ENCODE measurements around the gene CMTM3. TPM values are rescaled to one million over a fixed set of nuclear protein-coding genes. Genes with fewer than 3 reads are reported as not detected.
"Not testable (repeated sequence)": the region's sequence is repeated elsewhere in the genome, so short reads cannot be mapped to it uniquely, and the experiment has no call there.

The CMTM3 gene
- total RNA-seq, 1 donor from 2014 or later, result 115 TPM

DNA sequence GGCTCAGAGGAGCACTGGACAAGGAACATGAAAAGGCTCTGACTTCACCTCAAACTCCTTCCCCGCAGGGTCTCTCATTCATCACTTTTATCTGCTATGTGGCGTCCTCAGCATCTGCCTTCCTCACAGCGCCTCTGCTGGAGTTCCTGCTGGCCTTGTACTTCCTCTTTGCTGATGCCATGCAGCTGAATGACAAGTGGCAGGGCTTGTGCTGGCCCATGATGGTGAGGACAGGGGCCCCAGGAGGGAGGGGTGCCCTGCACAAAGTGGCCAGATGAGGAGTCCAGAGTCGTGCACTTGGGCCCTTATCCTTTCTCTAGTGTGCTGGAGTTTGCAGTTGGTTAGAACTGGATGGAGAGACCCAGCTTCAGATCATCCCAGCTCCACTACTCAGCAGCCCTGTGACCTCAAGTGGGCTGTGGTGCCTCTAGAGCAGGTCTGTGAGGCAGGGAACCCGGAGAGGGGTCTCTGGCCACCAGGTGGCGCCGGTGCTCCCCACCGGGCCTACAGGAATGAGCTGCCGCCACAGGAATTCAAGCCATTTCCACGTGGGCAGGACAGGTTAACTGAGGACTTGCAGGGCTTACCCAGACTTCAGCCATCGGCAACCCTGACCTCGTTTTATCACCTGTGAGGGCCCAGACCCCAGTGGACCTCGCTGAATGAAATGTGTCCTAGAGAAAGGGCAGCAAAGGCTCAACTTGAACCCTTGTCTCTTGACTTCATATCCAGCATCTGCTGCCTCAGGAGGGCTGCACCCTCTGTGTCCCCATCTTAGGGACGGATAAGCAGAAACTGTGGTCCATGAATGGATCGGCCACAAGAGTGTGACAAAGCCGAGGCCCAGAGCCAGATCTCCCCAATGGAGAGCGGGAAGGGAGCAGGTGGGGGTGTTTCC, 4.0 kb downstream of the CMTM3 start:
- intact Hi-C loops (cut with micrococcal nuclease), result loop anchor here (2.0 to 5.0 kb wide), 2 partner anchors 89 to 142 kb away; partner anchors contain the start of genes CMTM4 and DYNC1LI2

DNA sequence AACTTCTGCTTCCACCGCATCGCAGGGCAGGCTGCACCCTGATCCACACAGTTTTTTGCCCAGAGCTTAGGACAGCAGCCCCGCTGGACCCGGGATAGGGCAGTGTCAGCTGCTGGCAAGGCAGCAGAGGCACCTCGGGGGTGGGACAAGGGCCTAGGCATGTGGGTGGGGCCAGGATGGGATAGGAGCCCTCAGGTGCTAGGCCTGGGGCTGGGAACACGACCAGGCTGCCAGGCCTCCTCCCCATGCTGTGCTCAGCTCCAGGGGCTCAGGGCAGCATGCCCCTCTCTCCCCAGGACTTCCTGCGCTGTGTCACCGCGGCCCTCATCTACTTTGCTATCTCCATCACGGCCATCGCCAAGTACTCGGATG, 4.6 kb downstream of the CMTM3 start:
- intact Hi-C loops (cut with micrococcal nuclease), result loop anchor here (2.0 to 5.0 kb wide), 2 partner anchors 88 to 142 kb away; partner anchors contain the start of genes CMTM4 and DYNC1LI2

DNA sequence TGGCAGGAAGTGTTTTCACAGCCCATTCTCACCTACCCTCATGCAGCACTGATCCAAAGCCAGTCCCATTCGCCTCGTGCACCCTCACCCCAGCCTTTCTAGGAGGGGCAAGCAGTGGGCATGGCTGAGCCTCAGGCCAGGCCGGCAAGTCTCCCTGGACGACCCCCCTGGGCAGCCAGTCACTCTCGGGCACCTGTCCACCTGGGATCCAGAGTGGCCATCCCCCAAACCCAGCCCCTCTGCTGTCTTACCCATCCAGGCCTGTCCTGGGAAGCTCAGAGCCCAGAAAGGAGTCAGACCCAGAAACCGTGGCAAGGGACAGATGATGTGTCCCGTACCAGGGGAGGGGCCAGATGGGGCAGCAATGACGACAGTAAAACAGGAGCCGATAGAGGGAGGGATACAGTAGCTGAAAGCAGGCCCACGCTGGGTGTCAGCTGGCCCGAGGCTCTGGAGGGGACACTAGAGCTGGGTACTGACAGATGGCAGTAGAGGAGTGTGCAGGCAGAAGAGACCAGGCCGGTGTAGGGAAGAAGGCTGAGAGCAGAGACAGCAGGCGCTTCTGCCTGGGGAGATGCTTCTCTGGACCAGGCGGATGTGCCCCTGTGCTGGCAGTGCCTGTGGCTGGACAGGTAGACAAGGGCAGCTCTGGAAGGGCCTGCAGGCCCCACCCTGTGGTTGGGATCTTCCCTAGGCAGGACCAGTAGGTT, 5.8 kb downstream of the CMTM3 start:
- intact Hi-C loops (cut with micrococcal nuclease), result no loop called here

DNA sequence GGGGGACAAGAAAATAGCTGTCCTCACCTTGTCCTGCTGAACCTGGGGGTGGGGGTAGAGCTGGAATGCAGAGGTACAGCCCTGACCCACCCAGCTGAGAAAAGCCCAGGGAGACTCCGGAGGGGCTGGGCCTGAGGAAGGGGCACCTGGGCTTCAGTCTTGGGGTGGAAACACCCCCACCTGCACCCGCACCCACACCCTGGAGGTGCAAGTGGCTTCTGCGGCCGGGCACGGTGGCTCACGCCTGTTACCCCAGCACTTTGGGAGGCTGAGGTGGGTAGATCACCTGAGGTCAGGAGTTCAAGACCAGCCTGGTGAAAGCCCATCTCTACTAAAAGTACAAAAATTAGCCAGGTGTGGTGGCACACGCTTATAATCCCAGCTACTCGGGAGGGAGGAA, 7.4 kb downstream of the CMTM3 start:
- intact Hi-C loops (cut with micrococcal nuclease), result not testable (repeated sequence)

DNA sequence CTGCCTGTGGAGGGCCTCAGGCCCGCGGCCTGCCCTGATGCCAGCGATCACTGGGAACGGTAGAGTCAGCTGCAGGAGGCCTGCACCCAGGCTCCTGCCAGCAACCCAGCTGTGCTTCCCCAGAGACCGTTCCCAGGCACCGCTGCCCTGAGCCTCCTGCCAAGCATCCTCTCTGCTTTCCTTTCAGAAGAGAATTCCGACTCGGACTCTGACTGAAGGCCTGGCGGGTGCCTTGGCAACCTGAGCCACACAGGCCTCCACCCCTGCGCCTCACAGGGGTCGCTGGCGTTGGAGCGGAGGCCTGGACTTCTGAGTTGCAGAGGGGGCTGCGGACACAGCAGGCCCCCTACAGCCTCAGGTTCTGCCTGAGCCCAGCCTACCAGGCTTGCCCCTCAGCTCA, 7.9 kb downstream of the CMTM3 start:
- intact Hi-C loops (cut with micrococcal nuclease), result no loop called here

DNA sequence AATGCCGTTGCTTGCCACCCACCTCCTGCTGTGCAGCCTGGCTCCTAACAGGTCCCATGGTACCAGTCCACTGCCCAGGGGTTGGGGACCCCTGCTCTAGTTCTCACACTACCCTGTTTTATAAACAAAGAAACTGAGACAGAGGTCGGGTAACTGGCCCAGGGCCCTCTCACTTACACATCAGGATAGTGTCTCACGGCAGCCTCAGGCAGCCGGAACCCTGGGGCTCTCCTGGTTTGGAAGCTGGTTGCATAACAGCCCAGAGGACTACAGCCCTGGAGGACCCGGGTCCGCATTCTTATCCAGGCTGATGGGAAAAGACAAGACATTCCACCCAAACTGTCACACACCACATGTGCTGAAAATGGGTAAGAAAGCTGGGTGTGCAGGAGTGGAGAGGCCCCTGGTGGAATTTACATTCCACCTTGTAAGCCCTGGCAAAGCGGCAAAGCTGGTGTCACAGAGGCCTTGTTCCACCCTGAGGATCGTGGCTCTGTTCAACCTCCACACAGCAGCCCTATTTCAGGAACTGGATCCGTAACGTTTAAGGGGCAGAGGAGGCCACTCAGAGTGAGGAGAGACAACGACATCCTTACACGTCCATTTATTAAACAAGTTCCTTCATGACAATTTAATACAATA, 9.8 kb downstream of the CMTM3 start:
- intact Hi-C loops (cut with micrococcal nuclease), result no loop called here

DNA sequence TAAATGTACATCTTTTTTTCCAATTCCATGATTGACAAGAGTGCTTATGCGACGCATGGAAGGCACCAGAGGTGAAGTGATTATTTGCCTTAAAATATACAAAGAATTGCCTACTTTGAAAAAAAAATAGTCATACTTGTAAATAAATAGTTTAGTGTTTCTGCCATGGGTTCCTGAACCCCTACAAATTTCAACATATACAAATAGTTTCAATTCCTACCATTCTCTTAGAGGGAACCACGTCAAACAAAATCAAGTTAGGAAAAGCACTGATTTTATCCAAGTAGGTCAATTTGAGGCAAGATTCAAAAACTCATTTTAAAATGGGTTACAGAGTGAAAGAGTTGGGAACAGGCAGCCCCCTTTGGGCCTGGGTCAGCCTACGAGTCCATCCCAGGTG, 11.7 kb downstream of the CMTM3 start:
- intact Hi-C loops (cut with micrococcal nuclease), result no loop called here

DNA sequence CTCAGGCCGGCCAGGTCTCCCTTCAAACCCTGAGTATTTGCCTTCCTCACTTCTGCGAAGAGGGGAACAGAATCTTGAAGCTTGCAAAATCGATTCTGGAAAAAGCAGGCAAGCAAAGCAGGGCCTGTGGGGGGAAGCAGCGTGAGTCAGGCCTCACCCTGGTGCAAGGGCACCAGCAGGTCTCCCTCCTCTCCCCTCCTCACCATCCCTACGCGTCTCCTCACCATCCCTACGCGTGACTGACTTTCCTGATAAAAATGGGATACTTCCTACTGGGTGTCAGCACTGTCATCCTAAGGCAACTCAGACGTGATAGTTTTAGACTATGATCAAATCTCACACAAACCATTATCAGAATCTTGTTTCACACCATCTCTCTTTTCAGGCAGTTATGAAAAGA, 12.1 kb downstream of the CMTM3 start:
- intact Hi-C loops (cut with micrococcal nuclease), result no loop called here

DNA sequence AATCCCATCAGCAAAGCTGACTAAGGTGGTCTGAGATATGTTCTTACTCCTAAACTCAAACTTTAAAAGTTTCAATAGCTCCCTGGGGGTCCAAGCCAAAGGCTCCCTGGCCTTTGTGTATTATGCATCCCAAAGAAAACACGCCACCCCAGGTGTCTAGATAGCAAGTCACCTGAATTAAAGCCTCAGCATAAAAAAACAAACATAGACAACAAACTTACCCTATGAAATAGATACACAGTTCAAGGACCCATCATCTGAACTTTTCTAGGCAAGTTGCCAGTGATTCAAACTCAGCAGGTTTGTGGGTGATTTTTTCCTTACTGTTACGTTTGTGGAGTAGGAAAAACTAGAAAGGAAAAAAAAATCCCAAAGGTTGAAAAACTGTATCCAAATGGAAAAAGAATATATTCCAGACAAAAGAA, 12.5 kb downstream of the CMTM3 start:
- intact Hi-C loops (cut with micrococcal nuclease), result no loop called here

DNA sequence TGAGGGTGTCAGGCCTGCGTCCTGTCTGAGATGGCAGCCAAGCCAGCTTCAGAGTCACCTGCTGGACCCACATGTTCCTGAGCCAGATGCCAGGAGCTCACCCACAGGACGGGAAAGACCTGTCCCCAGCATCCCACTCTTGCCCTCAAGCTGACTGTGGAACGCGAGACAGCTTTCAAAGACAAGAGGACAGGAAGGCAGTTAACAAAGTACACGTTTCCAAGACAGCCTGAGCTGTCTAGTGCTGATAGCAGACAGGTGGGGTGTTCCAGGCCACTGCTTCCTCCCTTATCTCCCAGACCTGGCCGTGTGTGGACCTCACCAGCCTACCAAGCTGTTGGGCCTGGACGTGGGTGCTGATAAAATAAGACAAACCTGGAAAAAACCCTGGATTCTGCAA, 13.2 kb downstream of the CMTM3 start:
- intact Hi-C loops (cut with micrococcal nuclease), result no loop called here

DNA sequence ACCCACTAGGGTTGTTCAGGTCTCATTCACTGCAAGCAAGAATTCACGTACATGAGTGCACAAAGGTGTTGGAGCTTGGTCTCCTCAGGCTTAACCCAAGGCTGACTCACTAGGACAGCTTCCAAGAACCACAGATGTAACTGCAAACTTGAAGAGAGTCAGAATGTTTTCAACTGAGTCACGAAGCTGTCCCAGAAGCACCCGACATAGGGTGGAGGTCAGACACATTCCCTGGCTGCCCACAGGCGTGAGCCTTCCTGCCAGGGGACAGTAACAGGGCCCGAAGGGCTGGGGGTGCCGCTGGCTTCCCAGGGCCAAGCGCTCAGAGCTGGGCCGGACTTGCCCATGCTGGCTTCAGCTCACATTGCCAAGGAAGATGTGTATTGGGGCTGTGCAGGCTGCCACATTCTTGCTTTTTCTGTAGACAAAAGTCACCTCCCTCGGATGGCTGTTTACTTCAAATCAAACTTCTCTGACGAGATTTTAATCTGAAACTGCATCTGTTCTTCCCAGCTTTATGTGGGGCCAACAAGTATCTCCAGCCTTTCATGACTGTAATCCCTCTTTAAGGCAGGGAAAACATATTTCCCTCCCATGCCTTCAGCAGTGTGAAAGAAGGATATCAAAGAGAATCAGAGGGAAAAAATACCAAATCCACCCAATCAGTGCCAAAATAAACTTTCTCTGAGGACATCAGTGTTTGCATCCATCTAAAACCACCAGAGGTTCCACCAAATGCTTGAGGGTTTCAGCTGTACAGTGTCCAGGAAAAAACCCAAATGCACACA, 14.3 kb downstream of the CMTM3 start:
- intact Hi-C loops (cut with micrococcal nuclease), result no loop called here

DNA sequence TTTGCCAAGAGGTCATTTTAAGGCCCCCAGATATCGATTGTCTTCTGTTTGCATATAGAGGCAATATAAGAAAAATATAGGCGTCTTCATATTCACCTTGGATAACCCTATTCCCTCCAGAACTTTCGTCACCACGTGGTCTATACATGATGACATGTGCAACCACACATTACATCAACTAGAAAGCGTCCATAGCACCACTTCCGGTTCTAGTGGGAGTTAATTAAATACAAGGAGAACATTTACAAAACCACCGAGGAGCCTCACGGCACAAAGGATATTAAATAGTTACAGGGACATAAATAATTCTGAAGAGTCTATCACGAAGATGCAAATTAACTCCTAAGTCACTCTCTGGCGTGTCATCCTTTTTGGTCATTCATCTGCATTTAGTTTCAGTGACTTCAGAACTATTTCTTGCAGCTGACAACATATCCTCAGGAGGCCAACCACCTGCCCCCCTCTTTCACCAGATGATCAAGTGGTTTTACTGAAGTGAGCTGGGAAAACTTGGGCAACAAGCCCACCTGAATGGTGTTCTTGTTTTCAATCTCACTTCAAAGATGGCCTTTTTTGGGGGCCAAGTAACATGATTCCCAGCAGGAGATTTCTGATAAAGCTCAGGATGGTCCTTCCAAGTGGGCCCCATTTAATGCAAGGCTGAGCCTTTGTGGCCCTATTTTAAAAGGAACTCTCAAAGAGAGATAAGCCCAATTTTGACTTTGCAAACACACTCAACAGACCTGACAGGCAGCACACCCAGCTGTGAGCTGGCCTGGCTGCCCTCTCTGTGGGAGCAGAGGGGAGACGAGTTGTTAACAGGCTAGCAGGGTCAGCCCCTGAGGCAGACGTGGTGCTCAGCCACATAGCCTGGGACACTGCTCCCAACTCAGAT, 15.3 kb downstream of the CMTM3 start:
- intact Hi-C loops (cut with micrococcal nuclease), result no loop called here

DNA sequence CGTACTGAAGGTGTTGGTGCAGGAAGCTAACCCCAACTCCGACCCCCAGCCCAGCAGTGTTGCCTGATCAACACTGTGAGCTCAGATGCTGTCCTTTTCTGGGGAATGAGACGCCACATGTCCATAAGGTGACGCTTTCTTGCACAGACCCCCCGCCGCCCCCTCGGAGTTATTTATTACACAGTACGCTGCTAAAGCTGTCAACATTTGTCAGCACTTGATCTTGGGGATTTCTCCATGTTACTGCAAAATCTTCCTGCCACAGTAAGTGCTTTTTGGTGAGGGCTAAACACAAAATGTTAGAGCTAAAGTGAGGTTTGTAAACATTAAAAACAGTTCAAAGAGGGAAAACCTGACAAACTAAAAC, 15.9 kb downstream of the CMTM3 start:
- intact Hi-C loops (cut with micrococcal nuclease), result no loop called here

DNA sequence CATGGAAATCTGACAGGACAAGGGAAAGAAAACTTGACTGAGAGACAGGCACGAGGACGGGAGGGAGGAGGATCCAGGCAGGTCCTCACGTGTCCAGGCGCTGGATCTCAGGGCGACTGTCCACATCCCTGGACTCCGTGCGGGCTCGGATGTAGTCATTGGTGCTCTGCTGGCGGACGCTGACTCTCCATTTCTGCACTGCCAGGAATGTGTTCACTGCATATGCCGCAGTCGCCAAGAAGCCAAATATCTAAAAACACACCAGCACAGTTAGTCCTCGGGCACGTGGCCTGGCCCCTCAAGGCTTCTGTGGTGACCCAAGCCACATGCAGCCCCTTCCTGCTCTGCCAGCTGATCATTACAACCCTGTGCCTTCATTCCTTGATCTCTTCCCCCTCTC, 17.5 kb downstream of the CMTM3 start:
- intact Hi-C loops (cut with micrococcal nuclease), result no loop called here

DNA sequence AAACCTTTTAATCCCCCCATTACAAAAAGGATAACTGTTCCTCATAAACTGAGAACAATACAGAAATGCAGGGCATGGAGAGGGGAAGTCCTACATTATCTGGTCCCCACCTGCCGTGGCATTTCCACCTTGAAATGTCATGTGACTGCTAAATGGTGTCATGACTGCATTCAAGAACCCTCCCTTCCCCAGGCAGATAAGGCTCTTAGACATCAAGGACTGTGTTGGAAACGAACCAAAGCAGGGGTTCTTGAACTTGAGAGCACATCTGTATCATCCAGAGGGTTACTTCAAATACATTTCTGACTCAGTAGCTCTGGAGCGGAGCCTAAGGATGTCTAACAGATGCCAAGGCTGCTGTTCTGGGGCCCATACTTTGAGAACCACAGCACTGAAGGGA, 18.4 kb downstream of the CMTM3 start:
- intact Hi-C loops (cut with micrococcal nuclease), result no loop called here

DNA sequence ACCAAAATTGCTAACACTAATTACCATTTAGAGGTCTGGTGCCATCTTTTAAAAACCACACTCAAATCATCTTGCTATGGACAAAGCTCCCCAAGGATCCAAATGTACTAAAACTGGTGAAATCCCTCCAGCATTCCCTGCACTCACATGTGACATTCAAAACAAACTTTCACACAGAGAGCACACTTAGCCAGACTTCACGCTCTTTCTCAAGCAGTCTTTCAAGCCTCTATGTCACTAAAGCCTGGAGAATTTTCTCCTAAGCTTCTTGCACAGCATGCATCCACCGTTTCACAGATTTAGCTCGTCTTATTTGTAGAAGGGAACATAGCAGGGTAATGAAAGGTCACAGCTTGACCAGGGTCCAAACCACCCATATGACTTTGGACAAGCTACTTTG, 19.3 kb downstream of the CMTM3 start:
- intact Hi-C loops (cut with micrococcal nuclease), result no loop called here

DNA sequence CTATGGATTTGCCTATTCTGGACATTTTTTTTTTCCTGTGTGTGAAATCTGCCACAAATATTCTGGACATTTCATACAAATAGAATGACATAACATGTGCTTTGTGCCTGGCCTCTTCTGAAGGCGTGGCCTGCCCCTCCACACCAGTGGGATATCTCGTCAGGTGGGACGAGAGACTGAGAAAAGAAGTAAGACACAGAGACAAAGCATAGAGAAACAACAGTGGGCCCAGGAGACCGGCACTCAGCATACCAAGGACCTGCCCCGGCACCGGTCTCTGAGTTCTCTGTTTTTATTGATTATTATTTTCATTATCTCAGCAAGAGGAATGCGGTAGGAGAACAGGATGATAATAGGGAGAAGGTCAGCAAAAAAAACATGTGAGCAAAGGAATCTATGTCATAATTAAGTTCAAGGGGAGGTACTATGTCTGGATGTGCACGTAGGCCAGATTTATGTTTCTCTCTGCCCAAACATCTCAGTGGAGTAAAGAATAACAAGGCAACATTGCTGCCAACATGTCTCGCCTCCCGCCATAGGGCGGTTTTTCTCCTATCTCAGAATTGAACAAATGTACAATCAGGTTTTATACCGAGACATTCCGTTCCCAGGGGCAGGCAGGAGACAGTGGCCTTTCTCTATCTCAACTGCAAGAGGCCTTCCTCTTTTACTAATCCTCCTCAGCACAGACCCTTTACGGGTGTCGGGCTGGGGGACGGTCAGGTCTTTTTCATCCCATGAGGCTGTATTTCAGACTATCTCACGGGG, 23.3 kb downstream of the CMTM3 start:
- intact Hi-C loops (cut with micrococcal nuclease), result not testable (repeated sequence)

DNA sequence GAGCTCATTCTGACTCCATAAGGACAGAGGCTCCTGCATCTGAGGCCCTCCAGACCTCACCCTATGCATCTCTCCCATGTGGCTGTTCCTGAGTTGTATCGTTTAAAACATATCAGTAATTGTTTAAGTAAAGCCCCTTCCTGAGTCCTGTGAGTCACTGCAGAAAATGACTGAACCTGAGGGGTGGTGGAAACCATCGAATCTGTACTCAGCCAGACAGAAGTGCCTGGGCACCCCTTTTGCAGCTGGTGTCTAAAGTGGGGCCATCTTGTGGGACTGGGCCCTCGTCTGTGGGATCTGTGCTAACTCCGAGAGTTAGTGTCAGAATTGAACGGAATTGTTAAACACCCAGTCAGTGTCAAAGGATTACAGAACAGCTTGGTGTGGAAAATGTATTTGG, 25.4 kb downstream of the CMTM3 start:
- intact Hi-C loops (cut with micrococcal nuclease), result no loop called here

DNA sequence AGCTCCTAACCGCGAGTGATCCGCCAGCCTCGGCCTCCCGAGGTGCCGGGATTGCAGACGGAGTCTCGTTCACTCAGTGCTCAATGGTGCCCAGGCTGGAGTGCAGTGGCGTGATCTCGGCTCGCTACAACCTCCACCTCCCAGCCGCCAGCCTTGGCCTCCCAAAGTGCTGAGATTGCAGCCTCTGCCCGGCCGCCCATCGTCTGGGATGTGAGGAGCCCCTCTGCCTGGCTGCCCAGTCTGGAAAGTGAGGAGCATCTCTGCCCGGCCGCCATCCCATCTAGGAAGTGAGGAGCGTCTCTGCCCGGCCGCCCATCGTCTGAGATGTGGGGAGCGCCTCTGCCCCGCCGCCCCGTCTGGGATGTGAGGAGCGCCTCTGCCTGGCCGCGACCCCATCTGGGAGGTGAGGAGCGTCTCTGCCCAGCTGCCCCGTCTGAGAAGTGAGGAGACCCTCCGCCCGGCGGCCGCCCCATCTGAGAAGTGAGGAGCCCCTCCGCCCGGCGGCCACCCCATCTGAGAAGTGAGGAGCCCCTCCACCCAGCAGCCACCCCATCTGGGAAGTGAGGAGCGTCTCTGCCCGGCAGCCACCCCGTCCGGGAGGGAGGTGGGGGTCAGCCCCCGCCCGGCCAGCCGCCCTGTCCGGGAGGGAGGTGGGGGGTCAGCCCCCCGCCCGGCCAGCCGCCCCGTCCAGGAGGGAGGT, 26.2 kb downstream of the CMTM3 start:
- intact Hi-C loops (cut with micrococcal nuclease), result not testable (repeated sequence)
